Measurements from ENCODE around the gene PRKAG2.

- TF ChIP-seq YY1 (IDR thresholded peaks at IDR 0.05; ENCODE audit: insufficient read depth, insufficient replicate concordance, low read depth, low read length) (no peak), CTCF (CRISPR knock-in tag; IDR thresholded peaks at IDR 0.05) (no peak), ZNF207 (IDR thresholded peaks at IDR 0.05; ENCODE audit: borderline replicate concordance) (no peak), BHLHE40 (IDR thresholded peaks at IDR 0.05; ENCODE audit: low read length) (no peak), ZNF33B (CRISPR knock-in tag; IDR thresholded peaks at IDR 0.05) (no peak), POLR2A (IDR thresholded peaks at IDR 0.05; ENCODE audit: insufficient read depth in 1 of 2, low read depth in 2 of 2, low read length in 2 of 2) (no peak), NFIC (IDR thresholded peaks at IDR 0.05; ENCODE audit: low read length) (no peak), ZNF12 (CRISPR knock-in tag; IDR thresholded peaks at IDR 0.05) (no peak), SALL2 (CRISPR knock-in tag; IDR thresholded peaks at IDR 0.05) (no peak), MED1 (CRISPR knock-in tag; IDR thresholded peaks at IDR 0.05) (no peak), PLRG1 (conservative IDR thresholded peaks at IDR 0.05) (no peak), HDAC2 (CRISPR knock-in tag; IDR thresholded peaks at IDR 0.05) (no peak)
Measured at GRCh38 chr7:151807846-151808245, 69.1 kb downstream of the PRKAG2 start.
